ENCODE data around the gene RIC1. TPM values are rescaled to one million over a fixed set of nuclear protein-coding genes. Genes with fewer than 3 reads are reported as not detected.
"Not testable (repeated sequence)": the region's sequence is repeated elsewhere in the genome, so short reads cannot be mapped to it uniquely, and the experiment has no call there.

Gene RIC1
- polyA plus RNA-seq, 1 donor: 19.4 TPM

- Histone ChIP-seq H3K36me3 (ENCODE audit: control insufficient read depth, insufficient read depth, low read length) (peaks cover 33% of the 10 kb centered on the region), H3K9me3 (ENCODE audit: control insufficient read depth, low read depth, low read length) (no peaks in the 10 kb centered on the region), H3K27ac (ENCODE audit: low read length) (no peak overlapping the region), H3K4me3 (ENCODE audit: low read length) (no peak overlapping the region), H3K27me3 (ENCODE audit: control insufficient read depth, insufficient read depth, low read length) (no peaks in the 10 kb centered on the region), H3K4me1 (ENCODE audit: control insufficient read depth, insufficient read depth, low read length) (no peaks in the 10 kb centered on the region)
- DNase-seq: no peak
- WGBS (ENCODE audit: insufficient coverage, low lambda C conversion rate): no CpG with 5 or more reads among the region's 3 CpGs
These were observed 127.7 kb downstream of the RIC1 start for GRCh38 chr9:5756633-5757032.

GRCh38 chr9:5760338-5760737 lies 131.4 kb downstream of the RIC1 start:
- no peak for DNase-seq
- H3K9me3 ChIP-seq (ENCODE audit: control insufficient read depth, low read depth, low read length): no peaks in the 10 kb centered on the region
- H3K4me1 ChIP-seq (ENCODE audit: control insufficient read depth, insufficient read depth, low read length): no peaks in the 10 kb centered on the region
- H3K27me3 ChIP-seq (ENCODE audit: control insufficient read depth, insufficient read depth, low read length): no peaks in the 10 kb centered on the region
- peaks cover 53% of the 10 kb centered on the region for H3K36me3 ChIP-seq (ENCODE audit: control insufficient read depth, insufficient read depth, low read length)
- H3K4me3 ChIP-seq (ENCODE audit: low read length): no peak overlapping the region
- H3K27ac ChIP-seq (ENCODE audit: low read length): no peak overlapping the region
- no CpG with 5 or more reads among the region's 1 CpG for WGBS (ENCODE audit: insufficient coverage, low lambda C conversion rate)

- Histone ChIP-seq H3K27me3 (ENCODE audit: control insufficient read depth, insufficient read depth, low read length) (no peaks in the 10 kb centered on the region), H3K27ac (ENCODE audit: low read length) (no peak overlapping the region), H3K4me3 (ENCODE audit: low read length) (no peak overlapping the region), H3K36me3 (ENCODE audit: control insufficient read depth, insufficient read depth, low read length) (peaks cover 63% of the 10 kb centered on the region), H3K9me3 (ENCODE audit: control insufficient read depth, low read depth, low read length) (no peaks in the 10 kb centered on the region), H3K4me1 (ENCODE audit: control insufficient read depth, insufficient read depth, low read length) (no peaks in the 10 kb centered on the region)
- DNase-seq: no peak
- WGBS (ENCODE audit: insufficient coverage, low lambda C conversion rate): 84% methylated on average over 2 of the region's 4 CpGs
These were observed 133.5 kb downstream of the RIC1 start for GRCh38 chr9:5762421-5762820.

GRCh38 chr9:5764130-5764868 lies 135.4 kb downstream of the RIC1 start:
- Histone ChIP-seq H3K9me3 (ENCODE audit: control insufficient read depth, low read depth, low read length) (no peaks in the 10 kb centered on the region), H3K4me1 (ENCODE audit: control insufficient read depth, insufficient read depth, low read length) (no peaks in the 10 kb centered on the region), H3K27me3 (ENCODE audit: control insufficient read depth, insufficient read depth, low read length) (no peaks in the 10 kb centered on the region), H3K36me3 (ENCODE audit: control insufficient read depth, insufficient read depth, low read length) (peaks cover 72% of the 10 kb centered on the region), H3K27ac (ENCODE audit: low read length) (no peak overlapping the region), H3K4me3 (ENCODE audit: low read length) (no peak overlapping the region)
- no peak for DNase-seq
- 100% methylated on average over 1 of the region's 1 CpG for WGBS (ENCODE audit: insufficient coverage, low lambda C conversion rate)

GRCh38 chr9:5767968-5768932 lies 139.3 kb downstream of the RIC1 start:
- Histone ChIP-seq H3K27me3 (ENCODE audit: control insufficient read depth, insufficient read depth, low read length) (no peaks in the 10 kb centered on the region), H3K9me3 (ENCODE audit: control insufficient read depth, low read depth, low read length) (no peaks in the 10 kb centered on the region), H3K4me1 (ENCODE audit: control insufficient read depth, insufficient read depth, low read length) (no peaks in the 10 kb centered on the region), H3K27ac (ENCODE audit: low read length) (no peak overlapping the region), H3K36me3 (ENCODE audit: control insufficient read depth, insufficient read depth, low read length) (peaks cover 81% of the 10 kb centered on the region), H3K4me3 (ENCODE audit: low read length) (no peak overlapping the region)
- no peak for DNase-seq
- 100% methylated on average over 1 of the region's 5 CpGs for WGBS (ENCODE audit: insufficient coverage, low lambda C conversion rate)

- no peaks in the 10 kb centered on the region for H3K27me3 ChIP-seq (ENCODE audit: control insufficient read depth, insufficient read depth, low read length)
- H3K36me3 ChIP-seq (ENCODE audit: control insufficient read depth, insufficient read depth, low read length): peaks cover 65% of the 10 kb centered on the region
- H3K4me1 ChIP-seq (ENCODE audit: control insufficient read depth, insufficient read depth, low read length): no peaks in the 10 kb centered on the region
- DNase-seq: no peak
- no peak overlapping the region for H3K4me3 ChIP-seq (ENCODE audit: low read length)
- H3K9me3 ChIP-seq (ENCODE audit: control insufficient read depth, low read depth, low read length): no peaks in the 10 kb centered on the region
- WGBS (ENCODE audit: insufficient coverage, low lambda C conversion rate): no CpG with 5 or more reads among the region's 3 CpGs
- H3K27ac ChIP-seq (ENCODE audit: low read length): no peak overlapping the region
These were observed 144.6 kb downstream of the RIC1 start for GRCh38 chr9:5773324-5773999.

GRCh38 chr9:5778805-5779204 lies 149.9 kb downstream of the RIC1 start:
- H3K4me3 ChIP-seq (ENCODE audit: low read length): no peak overlapping the region
- H3K36me3 ChIP-seq (ENCODE audit: control insufficient read depth, insufficient read depth, low read length): peaks cover 49% of the 10 kb centered on the region
- WGBS (ENCODE audit: insufficient coverage, low lambda C conversion rate): no CpG with 5 or more reads among the region's 1 CpG
- no peaks in the 10 kb centered on the region for H3K27me3 ChIP-seq (ENCODE audit: control insufficient read depth, insufficient read depth, low read length)
- H3K4me1 ChIP-seq (ENCODE audit: control insufficient read depth, insufficient read depth, low read length): no peaks in the 10 kb centered on the region
- H3K9me3 ChIP-seq (ENCODE audit: control insufficient read depth, low read depth, low read length): peaks cover 19% of the 10 kb centered on the region
- no peak overlapping the region for H3K27ac ChIP-seq (ENCODE audit: low read length)
- no peak for DNase-seq

- no CpG with 5 or more reads among the region's 4 CpGs for WGBS (ENCODE audit: insufficient coverage, low lambda C conversion rate)
- not testable (repeated sequence) for DNase-seq
- peaks cover 41% of the 10 kb centered on the region for H3K36me3 ChIP-seq (ENCODE audit: control insufficient read depth, insufficient read depth, low read length)
These were observed 150.9 kb downstream of the RIC1 start for GRCh38 chr9:5779705-5780218.

GRCh38 chr9:5783420-5783819 lies 154.5 kb downstream of the RIC1 start:
- peaks cover 49% of the 10 kb centered on the region for H3K36me3 ChIP-seq (ENCODE audit: control insufficient read depth, insufficient read depth, low read length)
- WGBS (ENCODE audit: insufficient coverage, low lambda C conversion rate): no CpG with 5 or more reads among the region's 3 CpGs

More at GRCh38 chr9:5779705-5780218, 150.9 kb downstream of the RIC1 start:
- H3K9me3 ChIP-seq (ENCODE audit: control insufficient read depth, low read depth, low read length): peaks cover 19% of the 10 kb centered on the region
- not testable (repeated sequence) for H3K4me3 ChIP-seq (ENCODE audit: low read length); H3K27ac ChIP-seq (ENCODE audit: low read length); H3K27me3 ChIP-seq (ENCODE audit: control insufficient read depth, insufficient read depth, low read length); H3K4me1 ChIP-seq (ENCODE audit: control insufficient read depth, insufficient read depth, low read length)

GRCh38 chr9:5783982-5784381 lies 155.1 kb downstream of the RIC1 start:
- H3K9me3 ChIP-seq (ENCODE audit: control insufficient read depth, low read depth, low read length): peaks cover 15% of the 10 kb centered on the region
- no peak overlapping the region for H3K27ac ChIP-seq (ENCODE audit: low read length)
- 100% methylated on average over 1 of the region's 1 CpG for WGBS (ENCODE audit: insufficient coverage, low lambda C conversion rate)
- no peak for DNase-seq
- H3K27me3 ChIP-seq (ENCODE audit: control insufficient read depth, insufficient read depth, low read length): no peaks in the 10 kb centered on the region
- H3K4me1 ChIP-seq (ENCODE audit: control insufficient read depth, insufficient read depth, low read length): no peaks in the 10 kb centered on the region
- H3K36me3 ChIP-seq (ENCODE audit: control insufficient read depth, insufficient read depth, low read length): peaks cover 43% of the 10 kb centered on the region
- no peak overlapping the region for H3K4me3 ChIP-seq (ENCODE audit: low read length)

More at GRCh38 chr9:5783420-5783819, 154.5 kb downstream of the RIC1 start:
- H3K27ac ChIP-seq (ENCODE audit: low read length); H3K4me3 ChIP-seq (ENCODE audit: low read length); H3K27me3 ChIP-seq (ENCODE audit: control insufficient read depth, insufficient read depth, low read length); H3K4me1 ChIP-seq (ENCODE audit: control insufficient read depth, insufficient read depth, low read length); DNase-seq: not testable (repeated sequence)
- H3K9me3 ChIP-seq (ENCODE audit: control insufficient read depth, low read depth, low read length): peaks cover 19% of the 10 kb centered on the region
